ENCODE measurements around the gene RIPOR1.
"Not testable (repeated sequence)": the region's sequence is repeated elsewhere in the genome, so short reads cannot be mapped to it uniquely, and the experiment has no call there.

Gene RIPOR1

DNA sequence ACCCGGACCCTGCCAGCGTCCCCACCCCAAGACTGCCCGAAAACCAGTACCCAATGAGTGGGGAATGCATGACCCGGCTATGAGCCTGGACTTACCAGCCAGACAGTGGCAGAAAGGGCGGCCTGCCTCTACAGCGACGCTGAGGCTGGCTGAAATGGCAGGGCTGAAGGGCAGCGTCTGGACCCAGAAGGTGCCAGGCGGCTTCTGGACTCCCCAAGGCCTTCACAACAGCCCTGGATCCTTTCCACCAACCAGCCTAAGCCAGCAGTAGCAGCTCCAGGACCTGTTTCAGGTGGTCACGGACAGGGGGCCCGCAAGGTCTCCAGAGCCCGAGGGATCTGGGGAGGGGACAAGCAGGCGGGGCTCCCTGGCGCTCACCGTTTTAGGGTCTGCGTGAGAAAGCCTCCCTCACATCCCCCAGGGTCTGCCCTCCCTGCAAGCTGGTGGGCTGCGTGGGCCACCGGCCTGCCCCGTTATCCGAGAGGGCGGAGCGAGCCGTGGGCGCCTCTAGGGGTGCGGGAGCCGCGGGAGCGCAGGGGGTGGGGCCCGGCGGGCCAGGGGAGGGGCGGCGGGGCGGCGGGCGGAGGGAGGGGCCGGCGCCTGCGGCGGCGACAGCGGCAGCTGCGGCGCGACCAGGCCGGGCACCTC is at the start of gene RIPOR1:
Gene RIPOR1, plus strand, starts transcription at position 608 of the 648 bp plus-strand sequence. CDS start 9,618 bp downstream, outside the sequence.
- FAIRE-seq, result no peak

DNA sequence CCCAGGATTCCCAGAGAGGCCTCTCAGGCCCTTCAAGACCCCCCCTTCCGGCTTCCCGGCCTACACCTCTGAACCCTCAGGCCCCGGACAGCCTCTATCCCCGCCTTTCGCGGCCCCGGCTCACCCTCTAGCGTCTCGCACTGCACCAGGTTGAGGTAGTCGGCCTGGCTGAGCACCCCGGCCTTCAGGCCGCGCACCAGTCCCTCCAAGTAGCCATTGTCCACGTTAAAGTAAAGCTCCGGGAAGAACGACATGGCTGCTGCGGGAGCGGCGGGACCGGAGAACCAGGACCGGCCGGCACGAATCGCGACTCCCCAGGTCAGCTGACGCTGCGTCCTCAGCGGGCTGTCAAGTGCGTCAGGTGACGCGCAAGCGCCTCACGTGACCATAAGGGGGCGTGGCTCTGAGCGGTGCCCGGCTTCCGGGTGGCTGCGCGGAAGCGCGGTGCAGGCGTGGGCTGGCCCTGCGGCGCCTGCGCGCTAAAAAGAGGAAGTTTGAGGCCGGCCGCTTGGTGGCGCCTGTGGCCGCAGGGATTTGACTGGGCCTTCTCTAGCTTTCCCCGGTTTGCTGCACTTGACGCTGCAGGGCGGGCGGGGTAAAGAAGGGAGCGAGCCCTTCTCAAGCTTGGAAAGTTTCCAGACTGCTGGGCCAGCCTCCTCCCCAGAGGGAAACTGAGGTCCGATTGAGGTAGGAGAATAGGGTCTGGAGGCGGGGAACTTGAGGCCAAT is 47.6 kb upstream of the RIPOR1 start, which contains the start of gene ATP6V0D1:
Gene ATP6V0D1, minus strand, starts transcription at position 325 of the 728 bp plus-strand sequence. Its CDS starts 71 bp downstream, at position 254.
- no peak for FAIRE-seq

GRCh38 chr16:67481561-67482232 is 46.9 kb upstream of the RIPOR1 start:
- no peak for FAIRE-seq

- FAIRE-seq, result no peak
These were observed 46.2 kb upstream of the RIPOR1 start for GRCh38 chr16:67482233-67482924.

DNA sequence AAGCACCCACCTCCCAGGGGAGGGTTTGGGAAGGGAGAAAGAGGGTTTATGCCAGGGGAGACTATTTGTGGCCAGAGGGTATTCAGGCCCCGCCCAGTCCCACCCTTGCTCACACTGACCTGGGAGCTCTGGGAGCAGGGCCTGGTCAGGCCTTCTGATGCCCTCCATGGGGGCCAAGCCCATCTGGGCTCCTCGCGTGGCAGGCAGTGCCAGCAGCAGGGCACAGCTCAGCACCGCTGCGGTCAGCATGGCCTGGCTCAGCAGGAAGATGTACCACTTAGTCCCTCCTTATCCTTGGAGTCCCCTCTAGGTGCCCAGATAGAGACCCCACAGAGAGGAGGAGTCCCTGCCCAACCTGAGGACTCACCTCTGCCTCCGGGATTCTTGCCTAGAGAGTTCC is 45.5 kb upstream of the RIPOR1 start, which contains the start of gene AGRP:
Gene AGRP, minus strand, starts transcription at position 398 of the 400 bp plus-strand sequence. Its CDS starts 149 bp downstream, at position 249.
- FAIRE-seq, result no peak

DNA sequence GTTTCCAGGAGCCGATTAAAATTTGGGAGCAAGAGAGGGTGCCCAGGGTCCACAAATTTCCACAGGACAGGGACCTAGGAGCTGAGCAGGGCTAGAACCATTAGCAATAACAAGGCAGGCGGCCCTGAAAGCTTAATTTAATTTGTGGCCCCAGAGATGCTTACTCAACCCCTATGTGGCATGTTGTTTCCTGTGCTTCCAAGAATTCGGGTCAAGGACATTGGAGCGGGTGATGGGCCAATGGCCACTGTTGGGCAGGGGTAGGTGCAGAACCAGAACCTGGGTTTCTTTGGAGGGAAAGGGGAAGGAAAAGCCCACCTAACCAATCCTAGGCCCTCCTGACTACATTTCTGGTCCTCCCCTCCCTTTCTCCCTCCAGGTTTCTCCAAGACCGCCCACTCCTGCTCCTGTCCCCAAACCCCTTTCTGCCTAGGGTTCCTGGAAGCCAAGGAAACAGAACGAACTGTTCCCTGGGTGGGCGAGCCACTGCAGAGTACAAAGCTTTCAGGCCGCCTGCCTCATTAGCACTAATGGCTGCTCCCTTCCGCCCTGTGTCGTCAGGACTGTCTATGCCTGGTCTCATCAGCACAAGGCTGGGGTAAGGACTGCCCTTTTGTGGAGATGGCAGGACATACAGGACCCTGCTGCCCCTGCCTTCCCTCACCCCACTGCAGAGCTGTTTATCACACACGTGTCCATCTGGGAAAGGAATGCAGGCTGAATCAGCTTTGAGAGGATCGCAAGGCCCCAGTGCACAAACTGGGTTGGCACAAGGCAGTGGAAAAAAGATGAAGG is 44.7 kb upstream of the RIPOR1 start:
- no peak for FAIRE-seq

DNA sequence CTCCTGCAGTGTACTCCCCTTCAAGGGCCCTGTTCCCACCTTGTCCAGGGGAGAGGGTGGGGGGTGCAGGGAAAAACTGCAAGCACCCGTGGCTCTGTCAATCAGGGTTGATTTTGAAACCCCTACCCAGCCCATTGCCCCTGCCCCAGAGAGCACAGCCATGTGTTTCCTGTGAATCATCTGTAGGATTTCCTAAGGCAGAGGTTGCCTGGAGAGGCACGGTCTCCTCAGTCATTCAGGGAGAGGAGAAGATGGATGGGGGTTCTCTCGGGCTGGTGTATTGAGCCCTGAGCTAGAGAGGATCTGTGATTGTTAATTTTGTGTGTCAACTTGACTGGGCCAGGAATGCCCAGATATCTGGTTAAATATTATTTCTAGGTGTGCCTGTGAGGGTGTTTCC is 41.8 kb upstream of the RIPOR1 start:
- FAIRE-seq, result no peak

GRCh38 chr16:67487561-67487960 is 41.1 kb upstream of the RIPOR1 start:
- not testable (repeated sequence) for FAIRE-seq

- FAIRE-seq, result no peak
These were observed 39.1 kb upstream of the RIPOR1 start for GRCh38 chr16:67489401-67490083.

DNA sequence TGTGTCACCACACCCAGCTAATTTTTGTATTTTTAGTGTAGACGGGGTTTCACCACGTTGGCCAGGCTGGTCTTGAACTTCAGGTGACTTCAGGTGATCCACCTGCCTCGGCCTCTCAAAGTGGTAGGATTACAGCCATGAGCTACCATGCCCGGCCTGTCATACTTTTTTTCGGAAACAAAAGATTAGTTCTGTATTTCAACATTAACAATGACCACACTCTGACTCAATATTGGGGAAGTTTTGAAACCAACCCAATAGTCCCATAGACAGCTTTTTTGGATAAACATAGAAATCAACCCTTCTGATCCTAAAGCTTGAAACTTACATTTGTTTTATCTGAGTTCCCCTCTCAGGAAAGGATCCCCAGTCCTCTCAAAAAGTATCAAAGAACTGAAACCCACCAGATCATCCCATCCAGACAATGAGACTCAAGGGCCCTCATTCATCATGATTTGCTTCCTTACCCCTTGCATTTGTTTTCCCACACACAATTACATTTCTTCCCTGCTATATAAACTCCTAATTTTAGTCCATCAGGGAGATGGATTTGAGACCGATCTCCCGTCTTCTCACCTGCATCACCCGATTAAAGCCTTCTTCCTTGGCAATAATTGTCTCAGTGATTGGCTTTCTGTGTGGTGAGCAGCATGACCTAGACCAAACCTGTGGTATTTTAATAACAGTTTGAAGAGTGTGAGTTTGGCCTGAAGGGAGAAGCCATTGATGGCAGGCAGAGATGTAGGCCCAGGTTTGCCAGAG is 38.1 kb upstream of the RIPOR1 start:
- FAIRE-seq, result no peak

DNA sequence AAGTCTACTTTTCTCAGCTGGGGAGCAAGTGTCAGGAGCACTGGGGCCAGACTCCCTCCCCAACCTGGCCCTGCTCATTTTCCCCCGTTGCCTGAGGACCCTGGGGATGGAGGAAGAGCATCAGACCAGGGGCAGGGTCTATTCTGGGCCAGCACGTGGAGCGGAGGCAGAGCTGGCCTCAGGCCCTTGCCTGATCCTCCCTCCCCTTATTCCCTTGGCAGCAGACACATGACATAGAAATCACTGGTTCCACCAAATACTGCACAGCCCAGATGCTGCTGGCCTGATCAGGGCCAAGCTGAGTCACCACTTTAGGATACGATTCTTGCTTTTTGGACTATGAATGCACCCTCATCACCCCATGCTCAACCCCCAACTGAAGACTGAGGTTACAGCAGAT is 29.5 kb upstream of the RIPOR1 start:
- FAIRE-seq, result no peak

- FAIRE-seq, result no peak
These were observed 24.3 kb upstream of the RIPOR1 start for GRCh38 chr16:67504031-67505021.

DNA sequence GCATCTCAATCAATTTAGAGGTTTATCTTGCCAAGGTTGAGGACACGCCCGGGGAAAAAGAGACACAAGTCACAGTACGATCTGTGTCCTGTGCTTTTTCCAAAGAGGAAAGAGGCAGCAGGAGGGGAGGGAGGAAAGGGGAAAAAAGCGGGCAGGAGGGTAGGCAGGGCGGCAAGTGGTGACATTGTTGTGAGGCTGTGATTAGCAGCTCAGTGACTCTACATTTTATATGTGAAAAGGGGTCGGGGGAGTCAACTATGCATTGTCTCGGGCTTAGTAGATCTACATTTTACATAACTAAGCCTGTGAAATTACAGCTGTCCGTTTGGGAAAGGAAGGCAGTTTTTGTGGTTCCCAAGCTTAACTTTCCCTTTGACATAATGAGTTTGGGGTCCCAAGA is 22.2 kb upstream of the RIPOR1 start:
- no peak for FAIRE-seq

GRCh38 chr16:67509016-67509415 is 19.6 kb upstream of the RIPOR1 start:
- no peak for FAIRE-seq

DNA sequence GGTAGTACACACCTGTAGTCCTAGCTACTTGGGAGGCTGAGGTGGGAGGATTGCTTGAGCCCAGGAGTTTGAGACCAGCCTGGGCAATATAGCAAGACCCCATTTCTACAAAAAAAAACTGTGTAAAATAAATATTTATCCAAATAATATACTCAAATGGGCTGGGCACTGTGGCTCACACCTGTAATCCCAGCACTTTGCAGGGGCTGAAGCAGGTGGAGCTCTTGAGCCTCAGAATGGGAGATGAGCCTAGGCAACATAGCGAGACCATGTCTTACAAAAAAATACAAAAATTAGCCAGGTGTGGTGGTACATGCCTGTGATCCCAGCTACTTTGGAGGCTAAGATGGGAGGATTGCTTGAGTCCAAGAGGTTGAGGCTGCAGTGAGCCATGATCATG is 14.7 kb upstream of the RIPOR1 start:
- not testable (repeated sequence) for FAIRE-seq

GRCh38 chr16:67514382-67514828 is 14.2 kb upstream of the RIPOR1 start:
- no peak for FAIRE-seq

GRCh38 chr16:67516296-67517154 is 12.1 kb upstream of the RIPOR1 start:
- no peak for FAIRE-seq

- no peak for FAIRE-seq
These were observed 11.5 kb upstream of the RIPOR1 start for GRCh38 chr16:67517155-67517445.

All from TTC549 (cell line).